D721Med (cell line): Measurements from ENCODE around the gene FGFR3.

Source experiments
- DNase-seq: peaks from one replicate; pipeline ENCODE4 v3.0.0; 2011; ENCODE audit warnings: low spot score; ENCODE audit not compliant: insufficient read length
- FAIRE-seq: peaks from 2 replicates; lab custom pipeline; 2011; peaks lifted over from hg19 to GRCh38; lab: Jason Lieb, UNC
- TF ChIP-seq, protein P1 (sequence below): IDR thresholded peaks from 2 replicates; pipeline ENCODE4 v1.5.1; 2012; ENCODE audit warnings: mild to moderate bottlenecking, control low read depth; ENCODE audit not compliant: insufficient read depth; ENCODE audit errors: missing control alignments

Gene FGFR3

DNA sequence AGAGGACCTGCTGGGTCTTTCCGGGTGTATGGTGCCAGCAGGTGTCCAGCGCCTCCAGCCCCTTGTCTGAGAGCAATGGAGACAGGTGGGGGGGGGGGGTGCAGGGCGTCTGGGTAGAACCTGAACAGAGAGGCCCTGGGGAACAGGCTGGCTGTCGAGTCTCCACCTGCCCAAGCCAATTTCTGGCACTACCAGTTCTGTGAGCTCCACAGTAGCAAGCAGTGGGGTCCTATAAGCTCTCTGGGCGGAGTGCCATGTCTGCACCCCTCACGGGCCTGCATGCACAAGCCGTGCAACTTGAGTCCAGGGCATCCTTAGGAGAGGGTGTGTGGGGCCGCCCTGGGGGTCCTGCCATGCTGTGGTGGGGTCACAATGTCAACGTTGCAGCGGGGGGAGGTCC, 10.1 kb upstream of the FGFR3 start:
- DNase-seq (no peak), FAIRE-seq (no peak)
- TF ChIP-seq, protein P1, sequence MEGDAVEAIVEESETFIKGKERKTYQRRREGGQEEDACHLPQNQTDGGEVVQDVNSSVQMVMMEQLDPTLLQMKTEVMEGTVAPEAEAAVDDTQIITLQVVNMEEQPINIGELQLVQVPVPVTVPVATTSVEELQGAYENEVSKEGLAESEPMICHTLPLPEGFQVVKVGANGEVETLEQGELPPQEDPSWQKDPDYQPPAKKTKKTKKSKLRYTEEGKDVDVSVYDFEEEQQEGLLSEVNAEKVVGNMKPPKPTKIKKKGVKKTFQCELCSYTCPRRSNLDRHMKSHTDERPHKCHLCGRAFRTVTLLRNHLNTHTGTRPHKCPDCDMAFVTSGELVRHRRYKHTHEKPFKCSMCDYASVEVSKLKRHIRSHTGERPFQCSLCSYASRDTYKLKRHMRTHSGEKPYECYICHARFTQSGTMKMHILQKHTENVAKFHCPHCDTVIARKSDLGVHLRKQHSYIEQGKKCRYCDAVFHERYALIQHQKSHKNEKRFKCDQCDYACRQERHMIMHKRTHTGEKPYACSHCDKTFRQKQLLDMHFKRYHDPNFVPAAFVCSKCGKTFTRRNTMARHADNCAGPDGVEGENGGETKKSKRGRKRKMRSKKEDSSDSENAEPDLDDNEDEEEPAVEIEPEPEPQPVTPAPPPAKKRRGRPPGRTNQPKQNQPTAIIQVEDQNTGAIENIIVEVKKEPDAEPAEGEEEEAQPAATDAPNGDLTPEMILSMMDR, result no peak

GRCh38 chr4:1783970-1784369, 9.1 kb upstream of the FGFR3 start:
- TF ChIP-seq, protein P1, result no peak
- FAIRE-seq (no peak), DNase-seq (no peak)

GRCh38 chr4:1784395-1784788, 8.7 kb upstream of the FGFR3 start:
- FAIRE-seq (no peak), DNase-seq (no peak)
- TF ChIP-seq, protein P1, result no peak

GRCh38 chr4:1784789-1785591, 8.1 kb upstream of the FGFR3 start:
- FAIRE-seq (no peak), DNase-seq (no peak)
- TF ChIP-seq, protein P1, result no peak

GRCh38 chr4:1785592-1785991, 7.5 kb upstream of the FGFR3 start:
- no peak for DNase-seq
- no peak for FAIRE-seq
- TF ChIP-seq, protein P1, result no peak

GRCh38 chr4:1786544-1787362, 6.3 kb upstream of the FGFR3 start:
- TF ChIP-seq, protein P1, result no peak
- no peak for DNase-seq
- FAIRE-seq, result no peak
